Activated CD4-positive, alpha-beta T cell treated with anti-CD3 and anti-CD28 coated beads for 1 hour (primary cell): ENCODE measurements around the gene LSM11.
"Not testable (repeated sequence)": the region's sequence is repeated elsewhere in the genome, so short reads cannot be mapped to it uniquely, and the experiment has no call there.

Experiments
- DNase-seq: peaks from one replicate; pipeline ENCODE4 v3.0.0-alpha.2; 2020

LSM11 gene

GRCh38 chr5:157743163-157744050 is at the start of gene LSM11:
Gene LSM11, plus strand, starts transcription at chr5:157743712. Its CDS starts 39 bp downstream, at chr5:157743751.
- peak; percentile 89 for DNase-seq

- DNase-seq = not testable (repeated sequence)
These were observed 49.7 kb upstream of the LSM11 start for GRCh38 chr5:157693816-157694215.

GRCh38 chr5:157696154-157696553 is 47.4 kb upstream of the LSM11 start:
- not testable (repeated sequence) for DNase-seq

DNA sequence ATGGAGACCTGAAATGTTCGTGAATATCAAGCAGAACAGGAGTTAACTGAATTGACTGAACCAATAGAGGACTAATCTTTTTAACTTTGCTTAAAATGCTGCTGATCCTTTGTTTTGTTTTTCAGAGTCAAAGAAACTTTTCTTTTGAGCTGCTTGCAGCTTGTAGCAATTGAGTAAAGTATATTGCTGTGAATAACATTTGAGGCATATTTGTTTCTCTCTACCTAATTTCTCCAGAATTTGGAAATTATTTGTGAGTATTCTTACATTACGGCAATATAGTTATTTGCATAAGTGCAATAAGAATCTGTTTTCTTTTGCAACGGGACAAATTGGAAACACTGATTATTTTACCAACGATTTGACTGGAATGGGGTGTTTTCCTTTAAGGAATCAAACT is 44.8 kb upstream of the LSM11 start:
- not testable (repeated sequence) for DNase-seq

- no peak for DNase-seq
These were observed 39.8 kb upstream of the LSM11 start for GRCh38 chr5:157703736-157704135.

- no peak for DNase-seq
These were observed 34.6 kb upstream of the LSM11 start for GRCh38 chr5:157708866-157709265.

- no peak for DNase-seq
These were observed 34.2 kb upstream of the LSM11 start for GRCh38 chr5:157709346-157709745.

- DNase-seq = no peak
These were observed 33.1 kb upstream of the LSM11 start for GRCh38 chr5:157710431-157710830.

GRCh38 chr5:157710882-157711281 is 32.6 kb upstream of the LSM11 start:
- no peak for DNase-seq

DNA sequence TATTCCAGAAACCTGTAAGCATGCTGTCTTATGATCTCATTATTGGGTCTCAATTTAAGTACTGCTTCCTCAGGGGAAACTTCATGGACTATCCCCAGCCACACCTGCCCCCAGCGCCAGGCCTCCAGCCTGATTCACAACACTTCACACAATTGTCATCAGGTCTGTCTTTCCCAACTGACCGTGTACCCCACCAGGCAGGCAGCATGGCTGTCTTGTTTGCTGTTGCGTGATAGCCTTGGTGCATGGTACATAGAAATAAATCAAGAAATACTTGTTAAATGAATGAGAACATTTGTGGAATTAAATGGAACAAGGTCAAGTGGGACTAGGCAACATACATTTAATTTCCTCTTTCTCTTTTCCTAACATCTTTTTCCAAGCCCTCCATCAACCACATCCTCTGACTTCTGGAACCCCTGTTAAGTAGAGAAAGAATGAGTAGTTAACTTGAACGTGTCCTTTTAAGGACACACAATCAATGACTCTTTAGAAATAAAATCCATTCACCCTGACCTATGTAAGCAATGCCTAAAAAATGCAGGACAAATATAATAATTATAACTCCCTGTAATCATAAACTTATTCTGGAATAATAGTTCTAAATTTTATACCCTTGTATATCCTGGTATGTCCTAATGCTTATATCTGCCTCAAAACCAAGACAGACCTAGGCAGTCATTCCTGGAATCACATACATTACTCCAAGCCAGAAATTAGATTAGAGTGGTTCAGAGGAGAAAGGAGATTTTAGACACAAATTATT is 29.5 kb upstream of the LSM11 start:
- no peak for DNase-seq

DNA sequence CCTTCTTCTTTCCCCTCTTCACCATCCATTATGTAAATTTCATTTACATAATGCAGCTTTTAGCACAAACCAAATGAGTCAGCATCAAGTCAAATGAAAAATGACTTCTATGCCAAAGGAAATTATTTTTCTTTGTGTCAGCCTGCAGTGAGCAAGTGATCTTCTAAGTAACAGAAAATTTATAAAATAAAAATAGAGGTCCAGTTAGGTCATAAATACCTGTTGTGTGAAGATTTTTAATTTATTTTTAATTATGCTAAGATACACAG is 29.0 kb upstream of the LSM11 start:
- no peak for DNase-seq

DNA sequence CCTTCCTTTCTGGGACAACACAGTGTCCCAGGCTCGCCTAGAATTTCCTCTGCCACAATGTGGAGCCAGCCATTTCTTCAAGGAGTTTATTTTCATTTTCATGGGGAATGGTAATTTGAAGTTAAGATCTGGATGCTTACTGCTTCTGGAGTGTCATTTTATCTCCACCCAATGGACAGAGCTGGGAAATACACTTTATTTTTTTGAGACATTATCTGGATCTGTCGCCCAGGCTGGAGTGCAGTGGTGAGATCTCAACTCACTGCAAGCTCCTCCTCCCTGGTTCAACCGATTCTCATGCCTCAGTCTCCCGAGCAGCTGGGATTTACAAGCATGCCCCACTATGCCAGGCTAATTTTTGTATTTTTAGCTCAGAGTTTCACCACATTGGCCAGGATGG is 25.0 kb upstream of the LSM11 start:
- no peak for DNase-seq

- no peak for DNase-seq
These were observed 24.3 kb upstream of the LSM11 start for GRCh38 chr5:157719245-157719644.

DNA sequence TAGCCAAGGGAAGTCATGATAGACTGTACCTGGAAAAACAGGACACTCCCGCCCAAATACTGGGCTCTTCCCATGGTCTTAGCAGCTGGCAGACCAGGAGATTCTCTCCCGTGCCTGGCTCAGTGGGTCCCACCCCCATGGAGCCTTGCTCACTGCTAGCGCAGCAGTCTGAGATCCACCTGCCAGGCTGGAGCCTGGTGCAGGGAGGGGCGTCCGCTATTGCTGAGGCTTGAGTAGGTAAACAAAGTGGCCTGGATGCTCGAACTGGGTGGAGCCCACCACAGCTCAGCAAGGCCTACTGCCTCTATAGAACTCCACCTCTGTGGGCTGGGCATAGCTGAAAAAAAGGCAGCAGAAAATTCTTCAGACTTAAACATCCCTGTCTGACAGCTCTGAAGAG is 22.4 kb upstream of the LSM11 start:
- no peak for DNase-seq

GRCh38 chr5:157722895-157723294 is 20.6 kb upstream of the LSM11 start:
- not testable (repeated sequence) for DNase-seq

GRCh38 chr5:157726607-157727006 is 16.9 kb upstream of the LSM11 start:
- DNase-seq = not testable (repeated sequence)

- not testable (repeated sequence) for DNase-seq
These were observed 15.7 kb upstream of the LSM11 start for GRCh38 chr5:157727858-157728257.

DNA sequence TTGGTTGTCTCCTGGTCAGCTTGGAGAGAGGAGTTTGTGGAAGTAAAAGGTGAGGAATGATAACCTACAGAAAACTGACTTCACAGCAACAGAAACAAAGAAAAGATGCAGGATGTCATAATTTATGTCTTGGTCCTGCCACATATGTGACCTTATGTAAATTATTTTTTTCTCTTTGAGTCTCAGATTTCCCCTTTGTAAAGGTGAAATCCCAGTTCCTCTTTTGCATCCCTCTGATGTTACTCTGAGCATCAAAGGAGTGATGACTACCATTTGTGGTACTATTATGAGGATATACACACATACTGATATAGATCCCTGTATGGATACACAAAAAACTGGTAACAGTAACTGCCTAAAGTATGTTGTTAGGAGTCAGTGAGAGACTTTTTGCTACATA is 13.7 kb upstream of the LSM11 start:
- DNase-seq = no peak

DNA sequence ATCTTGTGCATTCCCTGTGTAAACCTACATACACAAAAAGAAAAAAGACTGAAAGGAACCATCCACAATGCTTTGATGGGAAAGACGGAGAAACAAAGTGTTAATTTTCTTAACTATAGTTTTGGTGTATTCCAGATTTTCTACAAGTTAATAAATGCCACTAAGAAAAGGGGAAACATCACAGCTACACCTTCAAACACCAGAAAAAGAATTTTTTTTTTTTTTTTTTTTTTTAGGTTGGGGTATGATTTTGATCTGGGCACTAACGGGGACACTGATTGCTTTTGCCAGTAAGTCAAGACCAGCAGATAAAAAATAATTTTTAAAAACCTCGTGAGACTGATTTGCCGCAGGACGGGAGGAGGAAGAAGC is 12.6 kb upstream of the LSM11 start:
- DNase-seq = no peak

DNA sequence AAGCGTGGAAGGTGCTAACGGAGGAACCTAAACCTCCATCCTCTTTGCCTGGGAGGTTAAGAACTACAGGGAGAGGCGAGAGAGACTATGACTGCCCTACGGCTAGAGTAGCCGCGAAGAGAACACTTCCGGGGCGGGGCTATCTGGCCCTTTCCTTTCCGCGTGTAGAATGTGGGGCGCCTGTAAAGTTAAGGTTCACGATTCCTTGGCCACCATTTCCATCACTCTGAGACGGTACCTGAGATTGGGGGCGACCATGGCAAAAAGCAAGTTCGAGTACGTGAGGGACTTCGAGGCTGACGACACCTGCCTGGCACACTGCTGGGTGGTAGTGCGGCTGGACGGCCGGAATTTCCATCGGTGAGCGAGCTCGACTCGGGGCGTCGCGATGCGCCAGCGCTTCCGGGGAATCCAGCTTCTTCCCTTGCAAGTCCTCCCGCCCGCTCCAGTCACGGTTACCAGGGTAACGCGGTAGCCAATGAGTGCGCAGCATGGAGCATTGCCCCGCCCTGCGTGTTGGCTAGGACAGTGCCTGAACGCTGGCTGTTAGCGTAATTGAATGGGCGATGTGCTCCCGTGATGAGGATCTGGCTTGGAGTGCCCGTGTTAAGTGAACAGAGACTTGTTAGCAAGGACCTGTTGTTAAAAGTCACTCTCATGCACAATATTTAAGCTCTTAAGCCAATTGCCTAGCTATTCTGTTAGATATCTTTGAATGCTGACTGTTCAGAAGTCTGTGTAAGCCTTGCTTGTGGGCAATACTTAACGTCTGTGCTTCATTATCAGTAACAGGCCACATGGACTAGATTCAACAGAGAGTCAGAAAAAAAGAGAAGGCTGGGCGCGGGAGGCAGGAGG is 12.0 kb upstream of the LSM11 start, which contains the start of gene THG1L:
Gene THG1L (plus strand): TSS at position 149 of the 858 bp plus-strand sequence. CDS start 21 bp downstream, at position 170.
- DNase-seq = peak; percentile 96

DNA sequence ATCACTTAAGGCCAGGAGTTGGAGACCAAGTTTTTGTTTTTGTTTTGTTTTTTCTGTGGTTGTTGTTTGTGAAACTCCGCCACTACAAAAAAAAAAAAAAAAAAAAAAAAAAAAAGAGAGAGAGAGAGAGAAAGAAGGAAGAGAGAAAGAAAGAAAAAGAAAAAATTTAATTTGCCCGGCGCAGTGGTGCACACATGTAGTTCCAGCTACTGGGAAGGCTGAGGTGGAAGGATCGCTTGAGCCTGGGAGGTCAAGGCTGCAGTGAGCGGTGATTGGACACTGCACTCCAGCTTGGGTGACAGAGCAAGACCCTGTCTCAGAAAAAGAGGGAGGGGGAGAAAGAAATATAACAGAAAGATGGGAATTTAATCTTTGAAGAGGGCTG is 11.4 kb upstream of the LSM11 start:
- no peak for DNase-seq

GRCh38 chr5:157732596-157733262 is 10.8 kb upstream of the LSM11 start:
- no peak for DNase-seq

GRCh38 chr5:157734436-157734835 is 9.1 kb upstream of the LSM11 start:
- DNase-seq = no peak
